ENCODE results near the gene CHRNB1.

DNA sequence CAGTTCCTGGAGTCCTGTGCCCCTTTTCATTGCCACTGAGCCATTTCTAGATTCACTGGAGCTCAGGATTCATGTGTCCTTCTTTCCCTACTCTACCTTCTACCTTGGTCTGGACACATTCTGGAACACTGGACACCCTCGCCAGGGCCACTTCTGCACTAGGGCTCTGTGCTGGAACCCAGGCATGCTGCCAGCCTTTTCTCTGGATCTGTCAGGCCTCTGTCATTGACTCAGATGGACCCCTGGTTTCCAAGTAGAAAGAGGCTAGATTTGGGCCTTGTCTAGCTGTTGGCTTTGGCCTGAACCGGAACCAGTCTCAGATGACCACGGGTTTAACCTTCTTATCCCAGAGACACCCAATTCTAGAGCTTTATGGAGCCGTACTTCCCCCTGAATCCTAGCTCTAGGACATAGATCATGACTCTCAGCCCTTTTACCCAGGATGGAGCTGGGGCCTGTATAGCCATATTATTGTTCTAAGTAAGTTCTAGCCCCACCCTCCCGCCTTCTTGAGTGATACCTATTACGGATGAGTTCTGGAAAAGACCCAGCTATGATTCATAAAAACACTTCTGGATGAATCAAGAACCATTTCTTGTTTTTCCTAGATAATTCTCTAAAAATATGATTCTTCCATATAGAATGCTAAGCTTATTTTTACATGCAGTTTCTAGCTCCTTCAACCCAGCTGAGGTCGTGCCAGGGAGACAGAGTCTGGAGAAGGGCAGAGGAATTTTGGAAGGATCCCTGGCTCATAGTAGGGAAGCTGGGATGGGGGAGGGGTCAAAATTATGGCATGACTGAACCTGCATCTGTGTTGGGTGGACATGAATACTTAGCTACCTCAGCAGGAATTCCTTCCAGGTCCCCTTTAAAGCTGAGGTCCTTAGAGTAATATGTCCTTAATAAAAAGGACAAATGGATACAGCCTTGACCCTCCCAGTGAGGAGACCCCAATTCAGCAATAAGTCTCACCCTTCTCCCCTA is 1.1 kb upstream of the CHRNB1 start:
- TF ChIP-seq, protein P1, sequence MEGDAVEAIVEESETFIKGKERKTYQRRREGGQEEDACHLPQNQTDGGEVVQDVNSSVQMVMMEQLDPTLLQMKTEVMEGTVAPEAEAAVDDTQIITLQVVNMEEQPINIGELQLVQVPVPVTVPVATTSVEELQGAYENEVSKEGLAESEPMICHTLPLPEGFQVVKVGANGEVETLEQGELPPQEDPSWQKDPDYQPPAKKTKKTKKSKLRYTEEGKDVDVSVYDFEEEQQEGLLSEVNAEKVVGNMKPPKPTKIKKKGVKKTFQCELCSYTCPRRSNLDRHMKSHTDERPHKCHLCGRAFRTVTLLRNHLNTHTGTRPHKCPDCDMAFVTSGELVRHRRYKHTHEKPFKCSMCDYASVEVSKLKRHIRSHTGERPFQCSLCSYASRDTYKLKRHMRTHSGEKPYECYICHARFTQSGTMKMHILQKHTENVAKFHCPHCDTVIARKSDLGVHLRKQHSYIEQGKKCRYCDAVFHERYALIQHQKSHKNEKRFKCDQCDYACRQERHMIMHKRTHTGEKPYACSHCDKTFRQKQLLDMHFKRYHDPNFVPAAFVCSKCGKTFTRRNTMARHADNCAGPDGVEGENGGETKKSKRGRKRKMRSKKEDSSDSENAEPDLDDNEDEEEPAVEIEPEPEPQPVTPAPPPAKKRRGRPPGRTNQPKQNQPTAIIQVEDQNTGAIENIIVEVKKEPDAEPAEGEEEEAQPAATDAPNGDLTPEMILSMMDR (IDR thresholded peaks at IDR 0.05) = no peak
- TF ChIP-seq POLR2A (IDR thresholded peaks at IDR 0.05) = no peak

All from adrenal gland (tissue), 5 donors.